Duodenal mucosa (tissue), 2 donors: ENCODE data around the gene HTR2A.

Experiments
- H3K27ac ChIP-seq: one replicate; pipeline ENCODE4 v1.7.0; 2013; ENCODE audit warnings: low read depth, low read length
- H3K27me3 ChIP-seq, 2 donors: one replicate each; pipeline ENCODE4 v1.7.0; 2013; ENCODE audit warnings: low read length in 2 of 2, control low read depth in 1 of 2; ENCODE audit not compliant: insufficient read depth in 2 of 2, control insufficient read depth in 1 of 2
- H3K36me3 ChIP-seq, 2 donors: one replicate each; pipeline ENCODE4 v1.7.0; 2013; ENCODE audit warnings: low read length in 2 of 2, control low read depth in 1 of 2; ENCODE audit not compliant: insufficient read depth in 2 of 2, control insufficient read depth in 1 of 2
- H3K4me1 ChIP-seq, 2 donors: one replicate each; pipeline ENCODE4 v1.7.0; 2013; ENCODE audit warnings: low read length in 2 of 2, control low read depth in 1 of 2; ENCODE audit not compliant: insufficient read depth in 2 of 2, control insufficient read depth in 1 of 2
- H3K4me3 ChIP-seq, 2 donors: one replicate each; pipeline ENCODE4 v1.7.0; 2013; ENCODE audit warnings: low read length in 2 of 2, low read depth in 1 of 2
- H3K9ac ChIP-seq, 2 donors: one replicate each; pipeline ENCODE4 v1.7.0; 2013; ENCODE audit warnings: low read length in 2 of 2, low read depth in 1 of 2
- H3K9me3 ChIP-seq, 2 donors: one replicate each; pipeline ENCODE4 v1.7.0; 2013; ENCODE audit warnings: low read length in 2 of 2, control low read depth in 1 of 2; ENCODE audit not compliant: control insufficient read depth in 1 of 2

Gene HTR2A

GRCh38 chr13:46799139-46799538 is 97.7 kb downstream of the HTR2A start:
- Histone ChIP-seq H3K4me1 (peaks cover 5 to 33% of the 10 kb centered on the region in 2 donors), H3K27ac (no peak overlapping the region), H3K36me3 (no peaks in the 10 kb centered on the region), H3K4me3 (no peak overlapping the region), H3K9me3 (no peaks in the 10 kb centered on the region), H3K9ac (no peak overlapping the region), H3K27me3 (no peaks in the 10 kb centered on the region)

DNA sequence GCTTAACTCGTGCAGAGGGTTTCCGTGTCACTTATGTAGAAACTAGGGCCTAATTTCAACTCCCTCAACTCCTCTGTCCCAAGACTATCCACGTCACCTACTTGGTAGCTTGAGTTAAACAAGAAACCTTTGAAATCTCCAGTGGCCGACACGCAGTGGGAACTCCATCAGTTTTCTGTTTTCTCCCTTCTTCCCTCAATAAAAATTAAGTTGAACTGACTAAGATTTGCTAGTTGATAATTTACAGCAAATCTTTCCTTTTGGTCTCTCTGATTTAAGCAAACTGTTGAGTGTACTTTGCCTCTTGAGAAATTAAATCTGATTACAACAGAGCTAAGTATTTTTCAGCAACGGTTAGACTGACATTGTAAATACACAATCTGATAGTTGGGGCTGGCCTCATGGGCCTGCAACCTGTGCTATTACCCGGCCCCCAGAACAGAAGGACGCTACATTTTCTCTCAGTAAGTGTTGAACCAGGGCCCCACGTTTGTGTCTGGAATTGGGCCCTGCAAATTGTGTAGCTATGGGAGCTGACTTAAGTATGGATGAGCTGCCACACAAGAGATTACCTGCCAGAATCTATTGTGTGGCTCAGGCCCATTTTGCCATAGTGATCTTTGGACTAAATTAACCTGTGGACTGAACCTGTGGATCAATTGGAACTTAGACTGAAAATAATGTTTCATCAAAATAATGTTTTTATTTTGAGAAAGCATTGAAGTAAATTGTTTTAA is 99.2 kb downstream of the HTR2A start:
- H3K4me1 ChIP-seq: peaks cover 9 to 39% of the 10 kb centered on the region in 2 donors
- H3K9ac ChIP-seq: peak overlapping the region; percentile 91 to 97

DNA sequence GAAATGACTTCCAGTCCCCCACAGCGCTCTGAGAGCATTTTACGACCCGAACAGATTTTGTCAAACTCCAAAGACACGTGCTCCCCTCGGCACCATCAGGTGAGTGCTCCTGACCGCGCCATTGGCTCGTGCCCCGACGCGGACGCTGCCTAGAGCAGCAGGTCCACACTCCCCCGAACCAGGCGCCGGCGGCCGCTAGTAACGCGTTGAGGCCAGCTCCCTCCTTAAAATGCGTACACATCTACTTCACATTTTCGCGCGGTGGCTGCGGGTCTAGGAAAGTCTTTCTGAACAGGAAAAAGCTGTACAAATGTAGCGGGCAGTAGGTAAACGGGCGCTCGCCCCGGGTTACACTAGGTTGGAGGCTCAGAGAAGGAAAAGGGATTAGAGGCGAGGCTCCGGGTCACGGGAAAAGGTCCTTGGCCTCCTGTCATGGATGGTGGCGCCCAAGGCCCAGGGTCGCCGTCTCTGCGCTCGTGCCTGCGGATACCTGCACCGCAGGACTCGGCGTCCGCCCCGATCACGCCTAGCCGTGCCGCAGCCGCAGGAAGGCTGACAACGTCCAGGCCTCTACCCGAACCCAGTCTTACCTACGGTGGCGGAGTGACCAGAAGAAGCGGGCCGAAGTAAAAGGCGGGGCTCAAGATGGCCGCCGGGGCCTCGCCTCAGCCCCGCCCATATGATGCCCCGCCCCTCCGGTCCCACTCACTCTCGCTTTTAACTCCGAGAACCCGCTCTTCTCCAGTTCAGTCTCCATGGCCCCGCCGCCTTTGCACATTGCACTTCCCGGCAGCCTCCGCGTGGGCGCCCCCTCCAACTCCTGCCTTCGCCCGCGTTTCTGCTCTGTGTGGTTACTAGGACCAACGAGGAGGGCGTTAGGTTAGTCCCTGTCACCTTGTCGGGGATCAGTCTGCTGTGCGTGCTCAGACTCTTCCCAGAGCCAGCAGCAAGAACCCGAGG is 100.1 kb downstream of the HTR2A start, which contains the start of gene ESD:
TSS of gene ESD (minus strand) at position 647 of the 960 bp plus-strand sequence. CDS start 5,748 bp downstream, outside the sequence.
- Histone ChIP-seq H3K27ac (peak within 1 kb of the TSS; percentile 92), H3K9ac (peak within 1 kb of the TSS; percentile 91 to 97), H3K27me3 (no peaks in the 10 kb centered on the region), H3K4me1 (peaks cover 9 to 38% of the 10 kb centered on the region in 2 donors), H3K9me3 (no peaks in the 10 kb centered on the region), H3K36me3 (no peaks in the 10 kb centered on the region), H3K4me3 (peak within 1 kb of the TSS; percentile 94 to 97)

More for the DNA sequence above, 99.2 kb downstream of the HTR2A start:
- peak overlapping the region; percentile 92 for H3K27ac ChIP-seq
- H3K27me3 ChIP-seq: no peaks in the 10 kb centered on the region
- peak overlapping the region; percentile 94 to 97 for H3K4me3 ChIP-seq
- H3K36me3 ChIP-seq: no peaks in the 10 kb centered on the region
- H3K9me3 ChIP-seq: no peaks in the 10 kb centered on the region

DNA sequence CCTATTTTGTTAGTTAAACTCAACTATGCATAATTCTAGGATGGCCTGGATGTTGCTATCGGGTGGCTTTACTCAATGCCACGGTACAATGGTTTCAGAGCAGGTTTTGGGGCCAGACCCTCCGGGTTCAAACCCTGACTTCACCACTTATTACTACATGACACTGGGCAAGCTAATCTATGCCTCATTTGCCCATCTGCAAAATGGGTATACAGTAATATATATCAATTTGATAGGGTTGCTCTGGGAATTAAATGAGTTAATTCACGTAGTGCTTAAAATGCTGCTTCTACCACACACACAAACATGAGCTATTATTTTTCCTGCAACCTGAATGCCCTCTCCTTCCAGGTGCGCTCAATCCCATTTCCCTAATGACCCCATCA is 100.7 kb downstream of the HTR2A start:
- no peaks in the 10 kb centered on the region for H3K27me3 ChIP-seq
- H3K36me3 ChIP-seq: peaks cover 0 to under 1% of the 10 kb centered on the region in 2 donors
- H3K4me3 ChIP-seq: peak overlapping the region; percentile 94 to 97
- no peak overlapping the region for H3K27ac ChIP-seq
- peak overlapping the region; percentile 91 to 97 for H3K9ac ChIP-seq
- peaks cover 9 to 34% of the 10 kb centered on the region in 2 donors for H3K4me1 ChIP-seq
- H3K9me3 ChIP-seq: no peaks in the 10 kb centered on the region

GRCh38 chr13:46795321-46795720 is 101.5 kb downstream of the HTR2A start:
- Histone ChIP-seq H3K9ac (no peak overlapping the region), H3K9me3 (no peaks in the 10 kb centered on the region), H3K27me3 (no peaks in the 10 kb centered on the region), H3K36me3 (peaks cover 0 to 9% of the 10 kb centered on the region in 2 donors), H3K27ac (no peak overlapping the region), H3K4me1 (peaks cover 9 to 34% of the 10 kb centered on the region in 2 donors), H3K4me3 (peak overlapping the region in 1 of 2 donors; percentile 97)

DNA sequence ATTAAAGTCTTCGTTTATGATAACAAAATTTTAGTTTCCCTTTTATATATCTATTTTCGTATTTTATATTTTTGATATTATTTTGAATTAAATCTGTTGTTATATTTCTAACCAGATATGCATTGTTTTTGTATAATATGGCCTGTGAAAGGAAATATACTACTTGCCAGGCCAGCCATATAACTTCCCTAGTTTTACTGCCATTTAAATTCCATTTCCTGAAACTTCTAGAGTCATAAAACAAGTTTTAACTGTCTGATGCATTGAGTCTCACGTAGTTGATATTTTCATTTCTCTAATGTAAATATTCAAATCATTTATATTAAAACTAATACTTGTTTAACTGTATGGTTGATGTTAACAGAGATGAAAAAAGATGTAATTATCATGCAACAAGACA is 113.3 kb downstream of the HTR2A start:
- Histone ChIP-seq H3K9me3 (no peaks in the 10 kb centered on the region), H3K27ac (no peak overlapping the region), H3K9ac (no peak overlapping the region), H3K4me1 (no peaks in the 10 kb centered on the region), H3K4me3 (no peak overlapping the region), H3K36me3 (peaks cover 26 to 72% of the 10 kb centered on the region in 2 donors), H3K27me3 (no peaks in the 10 kb centered on the region)

DNA sequence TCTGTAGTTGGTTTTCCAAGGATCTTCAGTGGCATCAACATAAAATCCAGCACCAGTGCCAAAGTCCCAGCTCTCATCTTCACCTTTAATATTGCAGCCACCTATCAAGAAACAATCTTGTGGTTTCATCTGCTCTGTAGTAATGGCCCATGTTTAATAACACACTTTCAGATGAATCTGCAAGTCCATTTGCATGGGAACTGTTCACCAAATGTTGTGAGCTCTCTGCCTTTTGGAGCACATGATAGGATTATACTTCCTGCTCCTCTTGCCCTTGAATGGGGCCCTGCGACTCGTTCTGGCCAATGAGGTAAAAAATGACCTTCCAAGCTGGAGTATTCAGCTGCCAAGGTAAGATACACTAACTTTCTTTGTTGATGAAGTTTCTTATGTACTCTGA is 114.2 kb downstream of the HTR2A start:
- Histone ChIP-seq H3K27ac (no peak overlapping the region), H3K36me3 (peaks cover 26 to 79% of the 10 kb centered on the region in 2 donors), H3K27me3 (no peaks in the 10 kb centered on the region), H3K4me3 (no peak overlapping the region), H3K9ac (no peak overlapping the region), H3K9me3 (no peaks in the 10 kb centered on the region), H3K4me1 (no peaks in the 10 kb centered on the region)

- Histone ChIP-seq H3K27me3 (no peaks in the 10 kb centered on the region), H3K27ac (no peak overlapping the region), H3K36me3 (peaks cover 30 to 82% of the 10 kb centered on the region in 2 donors)
Observed at GRCh38 chr13:46782066-46782465, 114.8 kb downstream of the HTR2A start.

More at GRCh38 chr13:46782066-46782465, 114.8 kb downstream of the HTR2A start:
- no peak overlapping the region for H3K9ac ChIP-seq
- H3K4me1 ChIP-seq: no peaks in the 10 kb centered on the region
- no peaks in the 10 kb centered on the region for H3K9me3 ChIP-seq
- H3K4me3 ChIP-seq: no peak overlapping the region
